ENCODE measurements around the gene PPP1R13B.

- no peak for TF ChIP-seq CTCF (IDR thresholded peaks at IDR 0.05; ENCODE audit: low read depth, low read length)
- no peak for TF ChIP-seq POLR2A (IDR thresholded peaks at IDR 0.05; ENCODE audit: extremely low read depth, insufficient read length)
Measured at GRCh38 chr14:103870144-103870876, 22.9 kb upstream of the PPP1R13B start.

Measured in NB4 (cell line).